HG03103 (cell line): ENCODE data around the gene HSD17B12.

Source experiments
- ATAC-seq: cut with Tn5 transposase; IDR thresholded peaks from one replicate; pipeline ENCODE4 v1.9.1; 2021; ENCODE audit warnings: low read depth; ENCODE audit not compliant: unreplicated experiment

Gene HSD17B12

DNA sequence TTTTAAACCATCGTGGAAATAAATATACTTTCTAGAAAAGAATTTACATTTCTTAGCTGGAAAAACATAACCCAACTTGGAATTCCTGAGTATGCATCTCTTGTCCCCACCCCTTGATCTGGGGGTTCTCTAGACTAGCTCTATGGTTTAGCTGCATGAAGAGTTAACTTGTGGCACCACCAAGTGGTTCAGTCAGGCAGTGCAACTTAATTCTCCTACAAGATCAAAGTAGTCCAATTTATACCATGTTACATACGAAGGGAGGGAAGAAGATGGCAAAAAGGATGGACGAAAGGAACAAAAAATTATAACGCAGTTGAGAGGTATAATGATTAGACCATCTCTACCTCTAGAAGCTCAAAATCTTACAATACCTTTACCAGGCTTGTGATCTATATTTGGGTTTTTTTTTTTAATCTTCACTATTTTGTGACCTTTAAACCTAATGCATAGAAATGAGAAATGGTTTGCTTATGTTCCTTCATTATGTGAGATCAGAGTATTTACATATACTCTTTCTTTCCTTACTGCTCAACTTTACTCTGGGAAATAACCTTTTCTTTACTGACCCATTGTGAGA lies 171.6 kb downstream of the HSD17B12 start:
- peak; percentile 86 for ATAC-seq

- ATAC-seq: no peak
These were observed 173.2 kb downstream of the HSD17B12 start for GRCh38 chr11:43853781-43854180.

DNA sequence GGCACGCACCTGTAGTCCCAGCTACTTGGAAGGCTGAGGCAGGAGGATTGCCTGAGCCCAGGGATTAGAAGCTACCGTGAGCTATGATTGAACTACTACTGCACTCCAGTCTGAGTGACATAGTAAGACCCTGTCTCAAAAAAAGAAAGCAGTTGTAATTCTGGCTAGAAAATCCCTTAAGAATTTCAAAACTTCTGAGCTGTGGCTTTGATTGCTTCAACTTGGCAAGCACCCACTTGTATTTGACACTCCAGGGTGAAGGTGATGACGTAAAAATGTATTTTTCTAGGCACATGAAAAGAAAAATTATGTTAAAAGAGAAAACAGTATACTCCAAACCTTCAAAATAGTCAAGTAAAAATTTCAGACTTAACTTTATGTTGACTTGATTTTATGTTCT lies 176.5 kb downstream of the HSD17B12 start:
- no peak for ATAC-seq

- ATAC-seq: no peak
These were observed 180.6 kb downstream of the HSD17B12 start for GRCh38 chr11:43861141-43861540.

- no peak for ATAC-seq
These were observed 186.0 kb downstream of the HSD17B12 start for GRCh38 chr11:43866520-43866919.

- no peak for ATAC-seq
These were observed 186.4 kb downstream of the HSD17B12 start for GRCh38 chr11:43866969-43867368.

GRCh38 chr11:43868852-43869567 lies 188.5 kb downstream of the HSD17B12 start:
- peak; percentile 100 for ATAC-seq

GRCh38 chr11:43871051-43871450 lies 190.5 kb downstream of the HSD17B12 start:
- ATAC-seq: no peak

GRCh38 chr11:43872995-43873394 lies 192.5 kb downstream of the HSD17B12 start:
- no peak for ATAC-seq

GRCh38 chr11:43874078-43874477 lies 193.5 kb downstream of the HSD17B12 start:
- no peak for ATAC-seq

DNA sequence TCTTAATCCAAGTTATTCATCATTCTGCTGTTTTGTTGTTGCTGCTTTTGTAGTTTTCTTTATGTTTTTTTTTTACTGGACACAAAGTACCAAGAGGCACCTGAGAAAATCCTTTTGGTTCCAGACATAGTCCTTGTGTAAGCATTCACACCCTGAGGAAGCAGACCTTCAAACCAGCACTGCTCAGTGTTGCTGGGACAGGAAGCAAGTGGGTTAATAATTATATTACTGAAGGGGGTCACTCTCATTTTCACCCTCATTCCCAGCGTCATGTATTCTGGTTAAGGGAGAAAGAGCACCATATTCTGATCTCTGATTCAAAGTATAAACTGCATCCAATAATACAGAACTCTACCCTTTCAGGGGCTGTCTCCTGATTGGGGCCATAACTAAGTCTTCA lies 194.2 kb downstream of the HSD17B12 start:
- ATAC-seq: no peak

DNA sequence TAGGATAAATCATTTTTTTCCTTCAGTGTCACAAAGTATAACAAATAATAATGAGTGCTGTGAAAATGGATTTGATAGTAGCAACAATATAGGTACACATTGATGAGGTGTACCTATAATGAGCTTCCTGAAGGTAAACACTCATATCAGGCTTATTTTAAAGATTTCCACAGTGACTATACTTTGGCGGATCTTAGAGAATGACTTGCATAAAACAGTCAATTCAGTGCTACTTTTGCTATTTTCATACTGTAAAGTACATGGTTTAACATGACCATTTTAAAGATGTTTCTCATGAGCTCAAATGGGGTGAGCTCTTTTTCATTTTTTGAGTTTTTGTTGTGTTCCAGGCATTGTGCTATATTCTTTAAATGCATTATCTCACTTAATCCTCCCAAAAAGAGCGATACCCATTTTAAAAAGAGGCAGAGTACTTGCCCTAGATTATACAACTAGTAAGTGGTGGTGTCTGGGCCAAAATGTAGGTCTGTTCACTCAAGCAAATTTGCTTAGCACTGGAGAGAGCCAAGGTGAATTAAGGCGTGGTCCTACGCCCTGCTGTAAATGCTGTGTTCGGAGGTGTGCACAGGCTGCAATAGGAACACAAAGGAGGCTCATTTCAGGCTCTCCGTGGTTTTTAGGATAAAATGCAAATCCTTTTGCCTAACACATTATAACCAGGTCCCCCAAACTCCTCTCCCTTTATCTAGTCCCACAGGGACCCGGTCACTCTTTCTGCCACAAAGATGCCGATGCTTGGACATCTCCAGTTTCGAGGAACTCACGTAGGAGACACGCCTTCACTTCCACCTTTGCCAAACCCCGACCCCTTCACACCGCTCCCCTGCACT lies 199.5 kb downstream of the HSD17B12 start:
- no peak for ATAC-seq

GRCh38 chr11:43880640-43881159 lies 200.2 kb downstream of the HSD17B12 start, which contains the start of gene ALKBH3:
ALKBH3 (plus strand) TSS chr11:43880831; CDS start chr11:43882653, 1,822 bp downstream.
- ATAC-seq: peak; percentile 98

GRCh38 chr11:43892851-43893250 lies 212.3 kb downstream of the HSD17B12 start:
- ATAC-seq: no peak

- ATAC-seq: no peak
These were observed 214.0 kb downstream of the HSD17B12 start for GRCh38 chr11:43894546-43894945.

GRCh38 chr11:43895601-43896000 lies 215.1 kb downstream of the HSD17B12 start:
- no peak for ATAC-seq

DNA sequence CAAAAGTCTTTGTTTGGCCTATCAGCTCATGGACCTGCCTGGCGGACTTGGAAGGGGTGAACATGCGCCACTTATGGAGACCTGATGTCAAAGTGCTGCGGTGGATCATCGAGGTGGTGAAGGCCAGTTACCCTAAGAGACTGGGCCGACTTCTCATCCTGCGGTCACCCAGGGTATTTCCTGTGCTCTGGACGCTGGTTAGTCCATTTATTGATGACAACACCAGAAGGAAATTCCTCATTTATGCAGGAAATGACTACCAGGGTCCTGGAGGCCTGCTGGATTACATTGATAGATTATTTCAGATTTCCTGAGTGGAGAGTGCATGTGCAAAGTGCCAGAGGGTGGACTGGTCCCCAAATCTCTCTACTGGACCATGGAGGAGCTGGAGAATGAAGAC lies 218.0 kb downstream of the HSD17B12 start:
- ATAC-seq: no peak

- ATAC-seq: no peak
These were observed 218.6 kb downstream of the HSD17B12 start for GRCh38 chr11:43899094-43899493.

DNA sequence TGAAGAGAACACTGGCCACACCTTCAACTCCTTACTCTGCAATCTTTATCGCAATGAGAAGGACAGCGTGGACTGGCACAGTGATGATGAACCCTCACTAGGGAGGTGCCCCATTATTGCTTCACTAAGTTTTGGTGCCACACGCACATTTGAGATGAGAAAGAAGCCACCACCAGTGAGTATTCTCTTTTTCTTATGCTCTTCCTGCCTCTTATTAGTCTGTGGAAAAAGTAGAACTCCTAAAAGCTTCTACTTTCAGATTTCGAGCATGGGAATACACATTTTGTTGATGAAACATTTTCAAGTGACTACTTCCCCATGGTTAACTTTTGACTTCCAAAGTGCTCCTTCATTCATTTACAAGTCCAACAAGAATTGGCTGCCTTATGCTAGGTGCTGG lies 221.0 kb downstream of the HSD17B12 start:
- no peak for ATAC-seq

DNA sequence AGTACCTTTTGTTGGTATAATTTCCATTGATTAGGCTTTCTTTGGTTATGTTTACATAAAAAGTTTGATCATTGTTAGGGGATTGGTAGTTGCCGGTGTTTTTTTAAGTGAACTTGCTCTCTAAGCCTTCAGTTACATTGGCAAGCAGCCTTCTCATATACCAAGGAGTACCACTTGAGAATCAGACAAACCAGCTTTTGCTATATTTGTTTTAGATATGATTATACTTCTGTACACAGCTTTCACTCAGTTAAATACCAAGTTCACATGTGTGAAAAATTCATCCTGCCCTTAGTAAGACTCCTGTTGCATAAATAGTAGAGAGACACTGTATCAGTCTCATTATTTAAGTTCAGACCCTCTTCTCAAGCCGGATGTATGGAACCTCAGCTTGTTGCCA lies 222.5 kb downstream of the HSD17B12 start:
- no peak for ATAC-seq

DNA sequence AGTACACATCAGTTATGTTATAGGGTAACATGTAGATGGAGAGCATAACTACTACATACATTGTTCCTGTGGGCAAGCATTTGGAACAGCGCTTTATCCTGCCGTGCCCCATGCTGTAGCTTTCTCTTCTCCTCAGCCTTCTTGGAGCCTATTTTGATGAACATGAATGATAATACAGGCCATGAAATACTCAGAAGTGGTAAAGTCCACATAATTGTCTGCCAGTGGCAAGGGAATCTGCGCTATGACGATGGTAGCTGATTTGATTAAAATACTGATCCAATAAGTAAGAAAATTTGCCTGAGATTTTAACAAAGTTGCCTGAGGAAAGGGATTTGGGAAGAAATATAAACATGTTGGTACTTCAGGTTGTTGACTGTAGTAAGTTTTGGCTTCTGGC lies 223.4 kb downstream of the HSD17B12 start:
- ATAC-seq: no peak
